ENCODE data around the gene WFDC1. TPM values are rescaled to one million over a fixed set of nuclear protein-coding genes. Genes with fewer than 3 reads are reported as not detected.
"Not testable (repeated sequence)": the region's sequence is repeated elsewhere in the genome, so short reads cannot be mapped to it uniquely, and the experiment has no call there.

The WFDC1 gene
- total RNA-seq, 1 donor, result under 0.01 TPM

DNA sequence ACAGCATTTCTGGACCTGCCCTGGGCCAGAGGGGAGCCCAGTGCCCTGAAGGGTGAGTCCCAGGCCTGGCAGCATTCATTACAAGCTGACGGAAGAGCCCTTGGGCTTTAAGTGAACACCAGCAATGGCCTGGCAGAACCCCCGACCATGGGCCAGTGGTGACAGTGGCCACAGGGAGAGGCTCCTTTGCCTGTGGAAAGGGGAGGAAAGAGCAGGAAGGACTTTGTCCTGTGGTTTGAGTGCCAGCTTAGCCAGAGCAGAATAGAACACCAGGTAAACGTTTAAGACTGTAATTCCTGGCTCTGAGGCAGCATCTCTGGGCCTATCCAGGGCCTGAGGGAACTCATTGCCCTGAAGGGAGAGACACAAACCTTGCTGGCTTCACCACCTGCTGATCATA is 39.4 kb downstream of the WFDC1 start:
- DNase-seq (ENCODE audit: low read depth), result no peak
- no peak overlapping the region for H3K4me3 ChIP-seq (ENCODE audit: low read depth, low read length)
- TF ChIP-seq, protein P1, sequence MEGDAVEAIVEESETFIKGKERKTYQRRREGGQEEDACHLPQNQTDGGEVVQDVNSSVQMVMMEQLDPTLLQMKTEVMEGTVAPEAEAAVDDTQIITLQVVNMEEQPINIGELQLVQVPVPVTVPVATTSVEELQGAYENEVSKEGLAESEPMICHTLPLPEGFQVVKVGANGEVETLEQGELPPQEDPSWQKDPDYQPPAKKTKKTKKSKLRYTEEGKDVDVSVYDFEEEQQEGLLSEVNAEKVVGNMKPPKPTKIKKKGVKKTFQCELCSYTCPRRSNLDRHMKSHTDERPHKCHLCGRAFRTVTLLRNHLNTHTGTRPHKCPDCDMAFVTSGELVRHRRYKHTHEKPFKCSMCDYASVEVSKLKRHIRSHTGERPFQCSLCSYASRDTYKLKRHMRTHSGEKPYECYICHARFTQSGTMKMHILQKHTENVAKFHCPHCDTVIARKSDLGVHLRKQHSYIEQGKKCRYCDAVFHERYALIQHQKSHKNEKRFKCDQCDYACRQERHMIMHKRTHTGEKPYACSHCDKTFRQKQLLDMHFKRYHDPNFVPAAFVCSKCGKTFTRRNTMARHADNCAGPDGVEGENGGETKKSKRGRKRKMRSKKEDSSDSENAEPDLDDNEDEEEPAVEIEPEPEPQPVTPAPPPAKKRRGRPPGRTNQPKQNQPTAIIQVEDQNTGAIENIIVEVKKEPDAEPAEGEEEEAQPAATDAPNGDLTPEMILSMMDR (IDR thresholded peaks at IDR 0.05; ENCODE audit: insufficient read depth, low read length), result no peak

DNA sequence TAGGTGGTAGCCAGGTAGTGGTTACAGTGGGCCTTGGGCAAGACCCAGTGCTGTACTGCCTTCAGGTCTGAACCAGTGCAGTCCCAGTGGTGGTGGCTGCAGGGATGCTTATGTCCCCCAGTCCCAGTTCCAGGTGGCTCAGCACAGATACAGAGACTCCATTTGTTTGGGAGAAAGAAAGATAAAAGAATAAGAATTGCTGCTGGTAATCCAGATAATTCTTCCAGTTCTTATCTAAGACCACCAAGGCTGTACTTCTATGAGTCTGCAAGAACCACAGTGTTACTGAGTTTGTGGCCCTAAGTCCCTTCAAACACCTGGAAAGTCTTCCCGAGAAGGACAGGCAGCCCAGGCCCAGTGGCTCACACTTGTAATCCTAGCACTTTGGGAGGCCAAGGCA is 39.8 kb downstream of the WFDC1 start:
- TF ChIP-seq, protein P1 (IDR thresholded peaks at IDR 0.05; ENCODE audit: insufficient read depth, low read length), result no peak
- H3K4me3 ChIP-seq (ENCODE audit: low read depth, low read length), result no peak overlapping the region
- DNase-seq (ENCODE audit: low read depth), result no peak

DNA sequence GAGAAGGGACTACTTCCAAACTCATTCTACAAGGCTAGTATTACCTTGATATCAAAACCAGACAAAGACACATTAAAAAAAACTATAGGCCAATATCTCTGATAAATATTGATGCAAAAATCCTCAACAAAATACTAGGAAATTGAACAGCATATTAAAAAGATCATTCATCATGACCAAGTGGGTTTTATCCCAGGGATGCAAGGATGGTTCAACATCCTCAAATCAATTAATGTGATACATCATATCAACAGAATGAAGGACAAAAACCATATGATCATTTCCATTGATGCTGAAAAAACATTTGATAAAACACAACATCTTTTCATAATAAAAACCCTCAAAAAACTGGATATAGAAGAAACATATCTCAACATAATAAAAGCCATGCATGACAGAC is 42.6 kb downstream of the WFDC1 start:
- not testable (repeated sequence) for H3K4me3 ChIP-seq (ENCODE audit: low read depth, low read length); DNase-seq (ENCODE audit: low read depth)

DNA sequence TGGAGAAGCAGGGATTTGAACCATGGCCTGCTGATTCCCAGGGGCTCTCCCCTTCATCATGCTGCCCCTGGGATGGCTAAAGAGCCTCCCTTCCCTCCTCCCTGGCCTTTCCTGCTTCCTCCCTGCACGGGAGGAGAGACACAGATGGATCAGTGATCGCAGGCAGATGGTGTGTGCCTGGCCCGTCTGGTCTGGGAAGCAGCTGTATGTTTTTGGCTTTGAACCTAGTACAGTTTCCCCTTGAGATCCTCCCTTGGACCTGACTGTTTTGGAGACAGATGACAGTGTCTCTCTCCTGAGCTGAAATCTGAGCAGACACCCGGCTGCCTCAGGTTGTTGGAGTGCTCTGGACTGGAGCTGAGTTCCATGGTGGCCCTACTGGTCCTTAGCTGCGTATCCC is 44.6 kb downstream of the WFDC1 start:
- H3K4me3 ChIP-seq (ENCODE audit: low read depth, low read length), result no peak overlapping the region
- TF ChIP-seq, protein P1 (IDR thresholded peaks at IDR 0.05; ENCODE audit: insufficient read depth, low read length), result no peak
- DNase-seq (ENCODE audit: low read depth), result no peak

DNA sequence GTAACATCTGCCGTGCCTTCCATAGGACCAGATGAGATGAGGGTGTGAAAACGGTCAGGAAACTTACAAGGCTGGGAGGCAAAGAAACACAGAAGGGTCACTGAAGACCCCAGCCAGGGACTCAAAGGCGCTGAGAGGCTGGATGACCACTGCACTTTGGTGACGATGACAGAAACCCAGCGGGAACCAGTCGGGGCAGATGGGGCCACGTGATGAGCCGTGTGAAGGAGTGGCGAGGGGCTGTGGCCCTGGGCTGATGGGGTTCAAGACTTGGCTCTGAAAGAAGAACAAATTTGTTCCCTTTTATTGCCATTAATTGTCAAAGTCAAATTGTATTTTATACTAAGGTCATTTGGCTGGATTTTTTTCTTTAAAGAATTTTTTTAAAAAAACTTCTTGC is 45.1 kb downstream of the WFDC1 start:
- TF ChIP-seq, protein P1 (IDR thresholded peaks at IDR 0.05; ENCODE audit: insufficient read depth, low read length), result no peak
- no peak overlapping the region for H3K4me3 ChIP-seq (ENCODE audit: low read depth, low read length)
- DNase-seq (ENCODE audit: low read depth), result no peak

DNA sequence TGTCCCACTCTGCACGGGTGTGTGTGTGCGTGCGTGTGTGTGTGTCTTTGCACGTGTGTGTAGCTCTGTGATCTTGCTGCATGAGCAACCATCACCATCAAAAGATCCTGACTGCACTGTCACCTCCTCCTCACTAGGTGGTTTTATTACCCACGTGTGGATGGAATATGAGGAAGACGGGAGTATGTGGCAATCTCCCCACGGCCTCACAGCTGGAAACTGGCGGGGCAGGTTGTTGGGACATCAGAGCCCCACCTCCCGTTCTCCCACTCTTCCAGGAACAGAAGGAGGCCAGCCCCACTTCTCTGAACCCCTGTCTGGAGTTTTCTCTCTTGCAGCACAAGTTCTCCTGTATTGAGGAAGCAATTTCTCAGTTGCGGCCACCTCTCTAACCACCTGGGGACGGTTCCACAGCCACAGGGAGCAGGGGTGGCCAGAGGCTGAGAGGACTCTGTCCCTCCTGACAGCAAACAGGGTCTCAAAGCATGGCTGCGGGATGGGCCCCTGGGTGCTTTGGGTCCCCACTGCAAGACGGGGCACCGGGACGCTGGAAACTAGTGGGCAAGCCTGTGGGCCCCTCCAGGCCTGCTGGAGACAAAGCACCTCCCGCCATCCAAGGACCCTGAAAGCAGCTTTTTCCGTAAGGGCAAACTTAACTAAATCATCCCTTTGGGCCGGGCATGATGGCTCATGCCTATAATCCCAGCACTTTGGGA is 45.8 kb downstream of the WFDC1 start:
- H3K4me3 ChIP-seq (ENCODE audit: low read depth, low read length), result no peak overlapping the region
- no peak for DNase-seq (ENCODE audit: low read depth)
- TF ChIP-seq, protein P1 (IDR thresholded peaks at IDR 0.05; ENCODE audit: insufficient read depth, low read length), result no peak

DNA sequence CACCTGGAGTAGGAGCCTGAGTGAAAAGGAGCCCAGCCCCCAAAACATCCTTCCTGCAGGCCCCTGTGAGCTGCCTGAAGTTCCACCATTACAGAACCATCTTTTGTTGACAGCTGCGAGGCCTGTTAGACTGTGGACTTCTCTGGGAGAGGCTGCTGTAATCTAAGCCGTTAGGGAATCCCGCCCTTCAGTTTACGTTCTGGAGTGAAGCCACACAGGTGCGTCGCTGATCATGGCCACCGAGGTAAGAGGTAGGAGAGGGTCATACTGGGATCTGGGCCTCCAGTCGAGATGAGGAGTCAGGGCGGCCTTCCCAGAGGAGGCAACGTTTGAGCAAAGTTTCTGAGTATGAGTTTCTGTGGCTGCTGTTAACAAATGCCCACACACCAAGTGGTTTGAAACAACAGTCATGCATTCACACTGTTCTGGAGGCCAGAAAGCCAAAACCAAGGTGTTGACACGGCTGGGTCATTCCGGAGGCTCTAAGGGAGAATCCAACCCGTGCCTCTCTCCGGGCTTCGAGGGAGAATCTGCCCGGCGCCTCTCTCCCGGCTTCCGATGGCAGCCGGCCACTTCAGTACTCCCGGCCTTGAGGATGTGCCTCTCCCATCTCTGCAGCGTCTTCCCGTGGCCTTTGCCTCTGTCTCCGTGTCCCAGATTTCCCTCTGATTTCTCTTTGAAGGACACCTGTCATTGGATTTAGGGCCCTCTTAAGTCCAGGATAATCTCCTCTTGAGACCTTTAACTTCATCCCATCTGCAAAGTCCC is 47.0 kb downstream of the WFDC1 start:
- no peak for DNase-seq (ENCODE audit: low read depth)
- H3K4me3 ChIP-seq (ENCODE audit: low read depth, low read length), result no peak overlapping the region
- TF ChIP-seq, protein P1 (IDR thresholded peaks at IDR 0.05; ENCODE audit: insufficient read depth, low read length), result no peak

DNA sequence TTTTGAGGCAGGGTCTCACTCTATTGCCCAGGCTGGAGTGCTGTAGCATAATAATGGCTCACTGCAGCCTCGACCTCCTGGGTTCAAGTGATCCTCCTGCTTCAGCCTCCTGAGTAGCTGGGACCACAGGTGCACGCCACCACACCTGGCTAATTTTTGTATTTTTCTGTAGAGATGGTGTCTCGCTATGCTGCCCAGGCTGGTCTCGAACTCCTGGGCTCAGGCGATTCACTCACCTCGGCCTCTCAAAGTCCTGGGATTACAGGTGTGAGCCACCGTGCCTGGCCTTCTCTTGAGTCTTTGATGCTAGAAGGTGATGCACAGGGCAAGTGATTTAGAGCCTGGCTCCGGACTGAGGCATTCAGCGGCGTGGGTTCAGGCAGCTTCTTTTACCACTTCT is 49.1 kb downstream of the WFDC1 start:
- H3K4me3 ChIP-seq (ENCODE audit: low read depth, low read length); DNase-seq (ENCODE audit: low read depth): not testable (repeated sequence)

Measured in fibroblast of the aortic adventitia (primary cell).